Heart left ventricle (tissue), 16 donors: ENCODE data around the gene SIL1. TPM values are rescaled to one million over a fixed set of nuclear protein-coding genes. Genes with fewer than 3 reads are reported as not detected.

Experiments
- ATAC-seq, 4 donors: fragments of 200-7000 bp; cut with Tn5 transposase; one replicate each; pipeline ENCODE4 v1.9.1; 2020 to 2022; ENCODE audit warnings: moderate library complexity in 4 of 4, mild to moderate bottlenecking in 3 of 4, moderate number of reproducible peaks in 1 of 4
- DNase-seq, 5 donors: peaks; one replicate each; pipeline ENCODE4 v3.0.0-alpha.2; 2020
- H3K27ac ChIP-seq, 12 donors: fragments of 200-600 bp; sonication (generic) in 4 of 12; one replicate each; pipeline versions ENCODE4 v1.5.0 to v1.8.0; 2016 to 2022; ENCODE audit warnings: mild to moderate bottlenecking in 2 of 12
- H3K27me3 ChIP-seq, 9 donors: fragments of 200-600 bp; sonication (generic) in 2 of 9; one replicate each; pipeline versions ENCODE4 v1.5.1 to v1.8.0; 2016 to 2022; ENCODE audit warnings: mild to moderate bottlenecking in 3 of 9
- H3K36me3 ChIP-seq, 9 donors: fragments of 200-600 bp; sonication (generic) in 2 of 9; one replicate each; pipeline versions ENCODE4 v1.5.0 to v1.8.0; 2018 to 2022; ENCODE audit warnings: mild to moderate bottlenecking in 2 of 9
- H3K4me1 ChIP-seq, 12 donors: fragments of 200-600 bp; sonication (generic) in 4 of 12; one replicate each; pipeline versions ENCODE4 v1.5.0 to v1.8.0; 2016 to 2022; ENCODE audit warnings: mild to moderate bottlenecking in 3 of 12
- H3K4me3 ChIP-seq, 12 donors: fragments of 200-600 bp; sonication (generic) in 4 of 12; one replicate each; pipeline versions ENCODE4 v1.5.0 to v1.8.0; 2017 to 2022; ENCODE audit warnings: mild to moderate bottlenecking in 9 of 12, moderate library complexity in 4 of 12
- H3K9me3 ChIP-seq, 12 donors: fragments of 200-600 bp; sonication (generic) in 4 of 12; one replicate each; pipeline versions ENCODE4 v1.5.0 to v1.8.0; 2016 to 2022; ENCODE audit warnings: mild to moderate bottlenecking in 1 of 12
- POLR2A ChIP-seq, 2 donors: fragments of 450-650 bp; IDR thresholded peaks; one replicate each; pipeline ENCODE4 v1.6.1; 2017; ENCODE audit warnings: antibody characterized with exemption in 2 of 2, mild to moderate bottlenecking in 2 of 2, moderate library complexity in 2 of 2
- WGBS, 4 donors: extraction: QIAGEN DNeasy Blood & Tissue Kit in 2 of 4; methylation state at CpG; one replicate each; pipeline versions ENCODE4 v1.1.5 to v1.1.7; 2013 to 2018; 5-methylcytosine and 5-hydroxymethylcytosine counted together
- intact Hi-C, 10 donors: fragments of 100-400 bp; cut with DNase I; formaldehyde crosslinking; loops; one replicate each; pipeline versions ENCODE4 v1.11.1 to v1.14.2; 2022
- polyA plus RNA-seq, 2 donors: library from polyadenylated mRNA; stranded (reverse); fragments of 200-250 nt; gene quantifications; one replicate each; pipeline ENCODE4 v1.2.3, GENCODE V29; 2013
- total RNA-seq, 9 donors: library from RNA; depleted of rRNA in 2 of 9; stranded (reverse); fragments of >200 nt in 2 of 9; fragmentation: NEBNext Ultra II Directional in 3 of 9; extraction: Animal tissue kit (Norgen Biotek cat#: 25700) in 3 of 9; gene quantifications; one replicate each; pipeline versions ENCODE4 v1.1.0 to v1.2.4, GENCODE V29; 2016 to 2023
- TF ChIP-seq, protein P1 (sequence below), 12 donors: fragments of 200-600 bp; sonication (generic) in 4 of 12; IDR thresholded peaks; one replicate each; pipeline versions ENCODE4 v1.5.0 to v1.8.0; 2018 to 2022; ENCODE audit warnings: antibody characterized with exemption in 12 of 12, mild to moderate bottlenecking in 5 of 12
- donor health status: ischemic (EF 13 %, LVEDD 7.1; RV severe dilation, severe dysfunction).
- donor health status: healthy with polysubstance abuse.
- donor health status: DM: no; HTN: yes; CAD: no.
- donor health status: DM: no; HTN: no; CAD: no.
- donor health status: ischemic (EF 25% LVEDD 6.9; RV normal size, moderate dysfunction).
- donor health status: ischemic (EF 25% LVEDD 5.7; RV mildly dilated, moderate dysfunction).
- donor health status: healthy.
- donor health status: DM: yes; HTN: yes; CAD: no.
- donor health status: ischemic (EF 35%, LVEDD 5.7; RV mildly dilated, moderate dysfunction).
- donor health status: nonischemic (EF 11% LVEDD 7.7; RV severe dilation, severe dysfunction).
- donor health status: DM: yes; HTN: yes; CAD: no.
- donor health status: PGD.
- donor health status: ischemic (EF 29% LVEDD 5.4; RV normal size, mild dysfunction).
- donor health status: nonischemic (EF 23%, LVEDD 6.1; RV moderate dilation, normal function).

The SIL1 gene
- total and polyA plus RNA-seq, 11 donors: 33.8 to 341 (median 40.2) TPM

DNA sequence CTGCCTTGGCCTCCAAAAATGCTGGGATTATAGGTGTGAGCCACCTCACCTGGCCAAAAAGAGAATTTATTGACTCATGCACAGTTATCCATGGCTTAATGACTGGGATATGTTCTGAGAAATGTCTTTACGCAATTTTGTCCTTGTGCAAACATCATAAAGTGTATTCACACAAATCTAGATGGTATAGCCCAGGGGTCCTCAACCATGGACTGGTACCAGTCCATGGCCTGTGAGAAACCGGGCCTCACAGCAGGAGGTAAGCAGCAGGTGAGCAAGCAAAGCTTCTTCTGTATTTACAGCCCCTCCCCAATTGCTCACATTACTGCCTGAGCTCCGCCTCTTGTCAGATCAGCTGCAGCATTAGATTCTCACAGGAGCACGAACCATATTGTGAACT, 12.4 kb upstream of the SIL1 start:
- no peak for TF ChIP-seq POLR2A (IDR thresholded peaks at IDR 0.05)
- TF ChIP-seq, protein P1, sequence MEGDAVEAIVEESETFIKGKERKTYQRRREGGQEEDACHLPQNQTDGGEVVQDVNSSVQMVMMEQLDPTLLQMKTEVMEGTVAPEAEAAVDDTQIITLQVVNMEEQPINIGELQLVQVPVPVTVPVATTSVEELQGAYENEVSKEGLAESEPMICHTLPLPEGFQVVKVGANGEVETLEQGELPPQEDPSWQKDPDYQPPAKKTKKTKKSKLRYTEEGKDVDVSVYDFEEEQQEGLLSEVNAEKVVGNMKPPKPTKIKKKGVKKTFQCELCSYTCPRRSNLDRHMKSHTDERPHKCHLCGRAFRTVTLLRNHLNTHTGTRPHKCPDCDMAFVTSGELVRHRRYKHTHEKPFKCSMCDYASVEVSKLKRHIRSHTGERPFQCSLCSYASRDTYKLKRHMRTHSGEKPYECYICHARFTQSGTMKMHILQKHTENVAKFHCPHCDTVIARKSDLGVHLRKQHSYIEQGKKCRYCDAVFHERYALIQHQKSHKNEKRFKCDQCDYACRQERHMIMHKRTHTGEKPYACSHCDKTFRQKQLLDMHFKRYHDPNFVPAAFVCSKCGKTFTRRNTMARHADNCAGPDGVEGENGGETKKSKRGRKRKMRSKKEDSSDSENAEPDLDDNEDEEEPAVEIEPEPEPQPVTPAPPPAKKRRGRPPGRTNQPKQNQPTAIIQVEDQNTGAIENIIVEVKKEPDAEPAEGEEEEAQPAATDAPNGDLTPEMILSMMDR (IDR thresholded peaks at IDR 0.05): no peak
- H3K36me3 ChIP-seq: no peaks in the 10 kb centered on the region
- no peak overlapping the region for H3K27ac ChIP-seq
- intact Hi-C loops: no loop called here
- peaks cover 0 to 7% (median 0%) of the 10 kb centered on the region in 12 donors for H3K4me1 ChIP-seq
- WGBS, 4 donors: 80 to 84% (median 82%) methylated on average over 4 of the region's 4 CpGs
- ATAC-seq (no peak), DNase-seq (no peak)
- H3K4me3 ChIP-seq: no peak overlapping the region
- H3K9me3 ChIP-seq: no peaks in the 10 kb centered on the region
- no peaks in the 10 kb centered on the region for H3K27me3 ChIP-seq

DNA sequence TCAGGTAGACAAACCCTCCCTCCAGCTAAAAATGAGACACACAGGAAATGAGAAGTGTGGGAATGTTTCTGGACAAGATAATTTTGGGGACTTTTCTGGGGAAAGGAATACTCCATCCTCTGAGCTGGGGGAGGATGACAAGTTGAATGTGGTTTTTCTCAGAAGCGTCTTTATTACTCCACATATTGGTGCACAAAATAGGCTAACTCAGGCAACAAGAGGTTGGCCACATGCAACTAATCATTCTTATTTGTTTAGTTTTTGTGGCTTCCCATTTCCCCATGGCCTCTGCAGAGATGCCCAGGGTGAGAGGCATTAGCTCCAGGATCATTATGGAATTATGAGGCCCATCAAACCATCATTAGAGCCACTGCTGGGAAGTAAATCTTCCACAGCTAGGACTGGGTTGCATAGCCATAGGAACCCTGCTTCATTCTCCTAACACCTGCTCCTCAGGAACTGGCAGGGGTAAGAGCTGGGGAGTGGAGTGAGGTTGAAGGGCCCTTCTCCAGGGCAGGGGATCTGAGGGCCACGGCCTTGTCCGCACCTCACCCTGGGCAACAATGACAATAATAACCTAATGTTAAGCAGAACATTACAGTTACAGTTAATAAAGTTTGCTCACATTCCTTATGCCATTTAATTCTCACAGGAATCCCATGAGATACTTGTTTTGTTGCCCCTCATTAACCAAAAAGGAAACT, 9.3 kb upstream of the SIL1 start:
- Histone ChIP-seq H3K27me3 (no peaks in the 10 kb centered on the region), H3K4me1 (peaks cover 0 to 2% (median 0%) of the 10 kb centered on the region in 12 donors), H3K36me3 (no peaks in the 10 kb centered on the region), H3K27ac (no peak overlapping the region), H3K4me3 (no peak overlapping the region), H3K9me3 (no peaks in the 10 kb centered on the region)
- no peak for ATAC-seq
- no peak for TF ChIP-seq POLR2A (IDR thresholded peaks at IDR 0.05)
- TF ChIP-seq, protein P1 (IDR thresholded peaks at IDR 0.05): no peak
- intact Hi-C loops: no loop called here
- no peak for DNase-seq
- WGBS, 4 donors: 93 to 95% (median 93%) methylated on average over 3 of the region's 3 CpGs

DNA sequence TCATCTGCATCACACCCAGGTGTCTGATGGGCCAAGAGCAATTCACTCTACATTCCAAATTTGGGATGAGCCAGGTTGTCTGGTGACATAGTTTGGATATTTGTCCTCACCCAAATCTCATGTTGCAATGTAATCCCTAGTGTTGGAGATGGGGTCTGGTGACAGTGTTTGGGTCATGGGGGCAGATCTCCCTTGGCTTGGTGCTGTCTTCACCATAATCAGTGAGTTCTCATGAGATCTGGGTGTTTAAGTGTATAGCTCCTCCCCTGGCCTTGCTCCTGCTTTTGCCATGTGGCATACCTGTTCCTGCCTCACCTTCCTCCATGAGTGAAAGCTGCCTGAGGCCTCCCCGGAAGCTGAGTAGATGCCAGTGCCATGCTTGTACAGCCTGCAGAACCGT, 7.4 kb upstream of the SIL1 start:
- Histone ChIP-seq H3K27me3 (no peaks in the 10 kb centered on the region), H3K36me3 (no peaks in the 10 kb centered on the region), H3K9me3 (no peaks in the 10 kb centered on the region), H3K4me3 (no peak overlapping the region), H3K27ac (no peak overlapping the region), H3K4me1 (no peaks in the 10 kb centered on the region)
- TF ChIP-seq, protein P1 (IDR thresholded peaks at IDR 0.05): no peak
- no peak for TF ChIP-seq POLR2A (IDR thresholded peaks at IDR 0.05)
- intact Hi-C loops: no loop called here
- ATAC-seq: no peak
- no peak for DNase-seq
- 91 to 96% (median 93%) methylated on average over 2 of the region's 2 CpGs for WGBS, 4 donors

DNA sequence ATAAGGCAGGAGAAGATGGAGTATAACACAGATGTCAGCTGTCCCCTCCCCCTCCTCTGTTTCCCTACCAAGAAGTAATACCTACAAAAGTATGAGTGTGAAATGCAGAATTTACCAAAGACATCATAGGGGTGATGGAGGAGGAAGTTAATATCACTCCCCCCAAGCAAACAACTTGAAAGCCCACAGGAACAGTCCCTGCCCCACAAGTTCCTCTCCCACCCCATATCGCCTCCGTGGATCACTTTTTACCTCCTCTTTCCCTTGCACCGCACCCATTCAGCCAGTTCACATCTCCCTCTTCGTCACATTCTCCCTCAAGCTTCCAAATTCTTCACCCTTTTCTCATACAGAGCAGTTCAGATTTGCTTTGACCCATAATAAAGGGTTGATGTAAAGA, 7.0 kb upstream of the SIL1 start:
- Histone ChIP-seq H3K4me3 (no peak overlapping the region), H3K27ac (no peak overlapping the region), H3K27me3 (no peaks in the 10 kb centered on the region), H3K9me3 (no peaks in the 10 kb centered on the region), H3K36me3 (no peaks in the 10 kb centered on the region), H3K4me1 (peaks cover 0 to 2% (median 0%) of the 10 kb centered on the region in 12 donors)
- intact Hi-C loops: no loop called here
- no peak for ATAC-seq
- 80 to 87% (median 86%) methylated on average over 4 of the region's 4 CpGs for WGBS, 4 donors
- TF ChIP-seq, protein P1 (IDR thresholded peaks at IDR 0.05): no peak
- no peak for TF ChIP-seq POLR2A (IDR thresholded peaks at IDR 0.05)
- no peak for DNase-seq
